DOHH2 (cell line): ENCODE data around the gene POLN.
A peak's percentile ranks its signal among the peaks of the same experiment; 100 is the strongest.
"Not testable (repeated sequence)": the region's sequence is repeated elsewhere in the genome, so short reads cannot be mapped to it uniquely, and the experiment has no call there.

ENCODE experiments used
- H3F3A ChIP-seq: fragments of 200-600 bp; sonication (generic), shearing (Covaris generic); 2 replicates; pipeline ENCODE4 v1.6.0; 2016; ENCODE audit warnings: antibody characterized with exemption, mild to moderate bottlenecking; ENCODE audit not compliant: control insufficient read depth, insufficient read depth
- H3K27ac ChIP-seq: fragments of 200-600 bp; sonication (generic); 2 replicates; pipeline ENCODE4 v1.5.1; 2014; ENCODE audit warnings: low read depth, mild to moderate bottlenecking, low read length, moderate library complexity
- H3K27me3 ChIP-seq: fragments of 200-600 bp; sonication (generic); 2 replicates; pipeline ENCODE4 v1.6.1; 2014; ENCODE audit warnings: mild to moderate bottlenecking, low read length, mixed read lengths; ENCODE audit not compliant: control insufficient read depth
- H3K36me3 ChIP-seq: fragments of 200-600 bp; sonication (generic); 2 replicates; pipeline ENCODE4 v1.6.1; 2014; ENCODE audit warnings: mild to moderate bottlenecking, low read length, moderate library complexity, mixed read lengths; ENCODE audit not compliant: control insufficient read depth
- H3K4me1 ChIP-seq: fragments of 200-600 bp; sonication (generic); 2 replicates; pipeline ENCODE4 v1.6.1; 2014; ENCODE audit warnings: mild to moderate bottlenecking, low read length, mixed read lengths; ENCODE audit not compliant: control insufficient read depth
- H3K4me2 ChIP-seq: fragments of 200-600 bp; sonication (generic); 2 replicates; pipeline ENCODE4 v1.6.0; 2014; ENCODE audit warnings: mild to moderate bottlenecking, low read length, moderate library complexity
- H3K4me3 ChIP-seq: fragments of 200-600 bp; sonication (generic); 2 replicates; pipeline ENCODE4 v1.5.1; 2014; ENCODE audit warnings: mild to moderate bottlenecking, low read length, mixed read lengths
- H3K79me2 ChIP-seq: fragments of 200-600 bp; sonication (generic); 2 replicates; pipeline ENCODE4 v1.6.1; 2014; ENCODE audit warnings: mild to moderate bottlenecking, low read length, mixed read lengths; ENCODE audit not compliant: control insufficient read depth
- H3K9me2 ChIP-seq: fragments of 200-600 bp; sonication (generic); replicated peaks from 2 replicates; pipeline ENCODE4 v1.6.1; 2014; ENCODE audit warnings: mild to moderate bottlenecking, low read length, mixed read lengths; ENCODE audit not compliant: control insufficient read depth
- H3K9me3 ChIP-seq: fragments of 200-600 bp; sonication (generic); 2 replicates; pipeline ENCODE4 v1.6.1; 2014; ENCODE audit warnings: antibody characterized with exemption, low read length, mixed read lengths; ENCODE audit not compliant: control insufficient read depth, insufficient read depth
- H4K20me1 ChIP-seq: fragments of 200-600 bp; sonication (generic); 2 replicates; pipeline ENCODE4 v1.6.0; 2014; ENCODE audit warnings: low read depth, mild to moderate bottlenecking, antibody characterized with exemption, low read length, moderate library complexity; ENCODE audit not compliant: control insufficient read depth, insufficient read depth
- EZH2phosphoT487 ChIP-seq: fragments of 200-600 bp; sonication (generic); IDR thresholded peaks from 2 replicates; pipeline ENCODE4 v1.6.1; 2017; ENCODE audit warnings: borderline replicate concordance, mild to moderate bottlenecking, antibody characterized with exemption, low read length, moderate library complexity, mixed read lengths
- TF ChIP-seq, protein P1 (sequence below): fragments of 200-600 bp; sonication (generic); IDR thresholded peaks from one replicate; pipeline ENCODE4 v1.5.1; 2014; ENCODE audit warnings: antibody characterized with exemption, mild to moderate bottlenecking, low read depth, low read length; ENCODE audit not compliant: poor library complexity, severe bottlenecking

The POLN gene

DNA sequence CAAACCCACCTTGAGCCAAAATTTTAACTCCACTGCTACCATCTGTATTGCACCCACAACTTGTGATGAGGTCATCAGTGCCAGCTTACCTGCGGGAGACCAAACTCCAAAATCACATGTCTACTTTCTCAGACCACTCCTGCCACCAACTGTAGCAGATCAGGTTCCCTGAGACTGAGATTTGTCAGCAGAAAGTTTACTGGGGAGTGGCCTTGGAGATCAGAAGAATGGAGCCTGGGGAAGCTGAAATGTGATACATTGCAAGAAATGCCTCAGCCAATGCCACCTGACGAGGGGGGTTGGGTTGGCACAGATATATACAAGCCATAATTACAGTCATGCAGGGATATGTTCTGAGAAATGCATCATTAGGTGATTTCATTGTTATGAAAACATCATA is 19.1 kb downstream of the POLN start:
- Histone ChIP-seq H3K4me3 (no peak overlapping the region), H3K79me2 (no peaks in the 10 kb centered on the region), H3F3A (no peaks in the 10 kb centered on the region), H3K27me3 (no peaks in the 10 kb centered on the region), H3K27ac (no peak overlapping the region), H3K9me3 (no peaks in the 10 kb centered on the region), H3K4me2 (no peak overlapping the region), H3K4me1 (no peaks in the 10 kb centered on the region), H3K9me2 (no peaks in the 10 kb centered on the region), H3K36me3 (peaks cover 15% of the 10 kb centered on the region), H4K20me1 (no peaks in the 10 kb centered on the region)
- TF ChIP-seq EZH2phosphoT487, result no peak
- TF ChIP-seq, protein P1, sequence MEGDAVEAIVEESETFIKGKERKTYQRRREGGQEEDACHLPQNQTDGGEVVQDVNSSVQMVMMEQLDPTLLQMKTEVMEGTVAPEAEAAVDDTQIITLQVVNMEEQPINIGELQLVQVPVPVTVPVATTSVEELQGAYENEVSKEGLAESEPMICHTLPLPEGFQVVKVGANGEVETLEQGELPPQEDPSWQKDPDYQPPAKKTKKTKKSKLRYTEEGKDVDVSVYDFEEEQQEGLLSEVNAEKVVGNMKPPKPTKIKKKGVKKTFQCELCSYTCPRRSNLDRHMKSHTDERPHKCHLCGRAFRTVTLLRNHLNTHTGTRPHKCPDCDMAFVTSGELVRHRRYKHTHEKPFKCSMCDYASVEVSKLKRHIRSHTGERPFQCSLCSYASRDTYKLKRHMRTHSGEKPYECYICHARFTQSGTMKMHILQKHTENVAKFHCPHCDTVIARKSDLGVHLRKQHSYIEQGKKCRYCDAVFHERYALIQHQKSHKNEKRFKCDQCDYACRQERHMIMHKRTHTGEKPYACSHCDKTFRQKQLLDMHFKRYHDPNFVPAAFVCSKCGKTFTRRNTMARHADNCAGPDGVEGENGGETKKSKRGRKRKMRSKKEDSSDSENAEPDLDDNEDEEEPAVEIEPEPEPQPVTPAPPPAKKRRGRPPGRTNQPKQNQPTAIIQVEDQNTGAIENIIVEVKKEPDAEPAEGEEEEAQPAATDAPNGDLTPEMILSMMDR, result no peak

DNA sequence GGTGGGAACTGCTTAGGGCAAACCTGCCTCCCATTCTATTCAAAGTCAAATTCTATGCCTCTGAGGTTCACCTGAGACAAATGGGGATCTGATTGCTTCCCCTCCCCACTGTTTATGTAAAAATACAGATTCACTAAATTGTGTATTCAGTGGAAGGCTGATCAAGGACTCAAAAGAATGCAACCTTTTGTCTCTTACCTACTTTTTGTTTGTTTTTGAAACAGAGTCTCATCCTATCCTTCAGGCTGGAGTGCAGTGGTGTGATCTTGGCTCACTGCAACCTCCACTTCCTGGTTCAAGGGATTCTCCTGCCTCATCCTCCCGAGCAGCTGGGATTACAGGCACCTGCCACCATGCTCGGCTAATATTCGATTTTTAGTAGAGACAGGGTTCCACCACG is 20.5 kb downstream of the POLN start:
- H3K27ac ChIP-seq, H3K27me3 ChIP-seq, H3K4me1 ChIP-seq, H3K79me2 ChIP-seq, H3F3A ChIP-seq, H3K36me3 ChIP-seq, H4K20me1 ChIP-seq, H3K4me2 ChIP-seq, H3K9me2 ChIP-seq, H3K4me3 ChIP-seq, H3K9me3 ChIP-seq: not testable (repeated sequence)

DNA sequence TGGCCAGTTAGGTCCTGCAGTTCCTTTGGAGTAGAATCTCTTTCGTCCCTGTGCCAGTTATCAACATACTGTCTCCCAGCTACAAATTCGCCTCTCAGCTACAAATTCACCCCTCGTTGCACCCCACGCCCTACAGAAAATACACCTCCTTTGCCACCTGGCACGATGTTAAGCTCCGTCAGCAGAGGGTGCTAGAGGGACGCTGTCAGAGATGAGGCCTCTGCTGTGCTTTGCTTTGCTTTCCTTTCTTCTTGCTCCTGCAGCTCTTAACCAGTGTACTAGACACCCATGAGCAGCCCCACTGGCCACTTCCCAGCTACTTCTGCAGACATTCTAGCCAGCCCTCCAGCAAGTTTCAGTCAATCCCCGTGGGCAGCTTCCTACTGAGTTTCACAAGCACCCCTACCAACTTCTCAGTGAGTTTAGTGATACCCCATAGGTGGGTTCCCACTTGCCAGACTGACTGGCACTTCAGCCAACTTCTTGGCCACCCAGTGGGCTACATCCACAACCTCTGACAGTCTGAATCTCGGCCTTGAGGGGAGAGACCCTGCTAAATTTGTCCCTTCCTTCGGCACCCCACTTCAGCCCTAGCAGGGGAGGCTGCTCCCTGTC is 21.8 kb downstream of the POLN start:
- no peak for TF ChIP-seq EZH2phosphoT487
- TF ChIP-seq, protein P1, result peak; percentile 93
- Histone ChIP-seq H4K20me1 (no peaks in the 10 kb centered on the region), H3F3A (no peaks in the 10 kb centered on the region), H3K36me3 (peaks cover 4% of the 10 kb centered on the region; the same call in 1 of the 2 replicates), H3K4me2 (no peak overlapping the region), H3K27me3 (no peaks in the 10 kb centered on the region), H3K27ac (no peak overlapping the region), H3K9me3 (no peaks in the 10 kb centered on the region), H3K9me2 (no peaks in the 10 kb centered on the region), H3K4me1 (no peaks in the 10 kb centered on the region), H3K79me2 (no peaks in the 10 kb centered on the region), H3K4me3 (no peak overlapping the region)

DNA sequence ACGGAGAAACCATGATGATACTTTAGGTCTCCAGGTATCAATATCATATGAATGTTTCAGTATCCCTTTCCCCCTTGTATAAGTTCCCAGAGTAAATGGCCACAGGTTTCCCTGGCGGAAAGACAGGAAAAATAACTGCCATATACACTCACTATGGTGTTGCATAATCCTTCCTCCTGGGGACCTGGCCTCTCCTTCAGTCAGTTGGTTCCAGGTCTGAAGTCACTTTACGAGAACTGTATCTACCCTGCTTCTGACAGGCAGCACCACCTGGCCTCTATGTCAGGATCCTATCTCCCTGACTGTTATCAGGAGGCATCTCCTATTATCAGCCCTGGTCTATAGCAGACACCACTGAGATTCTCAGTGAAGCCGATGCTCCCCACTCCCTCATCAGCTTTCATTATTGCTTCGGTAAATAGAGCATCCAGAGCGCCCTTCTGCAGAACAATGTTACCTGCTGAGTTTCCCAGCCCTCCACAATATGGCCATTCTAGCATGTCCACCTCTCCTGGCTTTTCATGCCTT is 22.6 kb downstream of the POLN start:
- Histone ChIP-seq H3K9me2 (no peaks in the 10 kb centered on the region), H4K20me1 (no peaks in the 10 kb centered on the region), H3K36me3 (peaks cover 4% of the 10 kb centered on the region; the same call in 1 of the 2 replicates), H3K4me2 (no peak overlapping the region), H3F3A (no peaks in the 10 kb centered on the region), H3K9me3 (no peaks in the 10 kb centered on the region), H3K79me2 (no peaks in the 10 kb centered on the region), H3K4me1 (no peaks in the 10 kb centered on the region), H3K27me3 (no peaks in the 10 kb centered on the region), H3K4me3 (no peak overlapping the region), H3K27ac (no peak overlapping the region)
- TF ChIP-seq, protein P1, result no peak
- no peak for TF ChIP-seq EZH2phosphoT487
